A549 treated with Mapracorat at 1 μM for 4 hours (cell line): ENCODE results near the gene PARM1. TPM values are rescaled to one million over a fixed set of nuclear protein-coding genes. Genes with fewer than 3 reads are reported as not detected.

ENCODE experiments used
- total RNA-seq: library from RNA; stranded (reverse); fragments of 200-300 nt; extraction: Qiagen RNA extraction; gene quantifications from 5 replicates; pipeline ENCODE4 v1.2.3, GENCODE V29; 2022

The PARM1 gene, protein sequence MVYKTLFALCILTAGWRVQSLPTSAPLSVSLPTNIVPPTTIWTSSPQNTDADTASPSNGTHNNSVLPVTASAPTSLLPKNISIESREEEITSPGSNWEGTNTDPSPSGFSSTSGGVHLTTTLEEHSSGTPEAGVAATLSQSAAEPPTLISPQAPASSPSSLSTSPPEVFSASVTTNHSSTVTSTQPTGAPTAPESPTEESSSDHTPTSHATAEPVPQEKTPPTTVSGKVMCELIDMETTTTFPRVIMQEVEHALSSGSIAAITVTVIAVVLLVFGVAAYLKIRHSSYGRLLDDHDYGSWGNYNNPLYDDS
- total RNA-seq: 0.47 to 0.63 TPM (median 0.56 TPM) in 5 replicates

DNA sequence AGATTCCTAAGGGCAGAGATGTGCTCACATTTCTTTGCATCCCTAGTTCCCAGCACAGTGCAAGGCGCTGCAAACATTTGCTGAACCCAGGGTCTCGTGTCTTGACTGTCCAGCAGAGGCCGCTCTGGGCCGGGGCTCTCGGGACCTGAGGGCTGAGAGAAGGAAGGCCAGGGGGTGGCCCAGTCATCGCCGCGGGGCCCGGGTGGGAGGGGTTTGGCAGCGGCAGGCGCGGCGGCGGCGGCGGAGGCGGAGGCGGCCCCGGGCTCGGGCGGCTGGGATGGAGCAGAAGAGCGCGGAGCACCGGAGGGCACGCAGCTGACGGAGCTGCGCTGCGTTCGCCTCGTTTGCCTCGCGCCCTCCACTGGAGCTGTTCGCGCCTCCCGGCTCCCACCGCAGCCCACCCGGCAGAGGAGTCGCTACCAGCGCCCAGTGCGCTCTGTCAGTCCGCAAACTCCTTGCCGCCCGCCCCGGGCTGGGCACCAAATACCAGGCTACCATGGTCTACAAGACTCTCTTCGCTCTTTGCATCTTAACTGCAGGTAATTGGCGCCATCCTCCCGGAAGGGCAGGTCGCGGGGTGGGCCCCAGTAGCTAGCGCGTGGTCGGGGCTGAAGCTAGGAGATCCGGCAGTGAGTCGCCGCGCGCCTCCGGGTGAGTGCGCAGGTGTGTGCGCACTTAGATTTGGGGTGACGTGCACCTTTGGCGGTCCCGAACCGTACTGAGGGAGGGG, at the start of gene PARM1:
Gene PARM1 (plus strand): TSS at position 285 of the 730 bp plus-strand sequence. CDS start 212 bp downstream, at position 497.

Other genes with a start within 250 kb of the PARM1 start
- 0.91 to 1.6 TPM (median 1.2 TPM) in 5 replicates for gene BTC, start 138.6 kb upstream of the PARM1 start, total RNA-seq